Upper lobe of left lung (tissue), 6 donors: ENCODE results near the gene PA2G4. TPM values are rescaled to one million over a fixed set of nuclear protein-coding genes. Genes with fewer than 3 reads are reported as not detected.

Source experiments
- ATAC-seq, 2 donors: fragments of 200-7000 bp; cut with Tn5 transposase; one replicate each; pipeline ENCODE4 v1.9.1; 2022; ENCODE audit warnings: mild to moderate bottlenecking in 2 of 2, moderate library complexity in 2 of 2; ENCODE audit not compliant: low FRiP score in 2 of 2
- DNase-seq, 2 donors: peaks; one replicate each; pipeline ENCODE4 v3.0.0-alpha.2; 2019 to 2020
- H3K27ac ChIP-seq, 4 donors: fragments of 200-600 bp; sonication (generic); one replicate each; pipeline ENCODE4 v1.5.1; 2016 to 2019
- H3K27me3 ChIP-seq, 4 donors: fragments of 200-600 bp; sonication (generic); one replicate each; pipeline ENCODE4 v1.5.1; 2017 to 2019
- H3K36me3 ChIP-seq, 4 donors: fragments of 200-600 bp; sonication (generic); one replicate each; pipeline ENCODE4 v1.5.1; 2016 to 2019
- H3K4me1 ChIP-seq, 4 donors: fragments of 200-600 bp; sonication (generic); one replicate each; pipeline ENCODE4 v1.5.1; 2018 to 2019
- H3K4me3 ChIP-seq, 4 donors: fragments of 200-600 bp; sonication (generic); one replicate each; pipeline ENCODE4 v1.5.1; 2017 to 2019; ENCODE audit warnings: mild to moderate bottlenecking in 2 of 4, moderate library complexity in 1 of 4
- H3K9me3 ChIP-seq, 4 donors: fragments of 200-600 bp; sonication (generic); one replicate each; pipeline ENCODE4 v1.5.1; 2018 to 2019
- CTCF ChIP-seq, 6 experiments: fragments of 450-650 bp in 4 of 6; fragments of 200-600 bp in 2 of 6; sonication (generic) in 2 of 6; IDR thresholded peaks; one replicate each; pipeline ENCODE4 v1.5.1; 2016 to 2019; ENCODE audit warnings: antibody characterized with exemption in 6 of 6
- EP300 ChIP-seq, 4 donors: sonication (generic); formaldehyde crosslinking; IDR thresholded peaks; one replicate each; pipeline ENCODE4 v1.5.1; 2017; ENCODE audit warnings: antibody characterized with exemption in 4 of 4, control low read depth in 2 of 4
- POLR2A ChIP-seq, 4 donors: fragments of 450-650 bp; IDR thresholded peaks; one replicate each; pipeline ENCODE4 v1.5.1; 2016 to 2017; ENCODE audit warnings: antibody characterized with exemption in 4 of 4, mild to moderate bottlenecking in 2 of 4
- POLR2AphosphoS5 ChIP-seq, 2 donors: sonication (generic); formaldehyde crosslinking; IDR thresholded peaks; one replicate each; pipeline ENCODE4 v1.5.1; 2017; ENCODE audit warnings: antibody characterized with exemption in 2 of 2
- WGBS, 2 donors: methylation state at CpG; one replicate each; pipeline ENCODE4 v1.1.5; 2017 to 2018; 5-methylcytosine and 5-hydroxymethylcytosine counted together
- total RNA-seq, 6 donors: library from RNA; depleted of rRNA in 4 of 6; stranded (reverse); fragments of >200 nt in 4 of 6; gene quantifications; one replicate each; pipeline versions ENCODE4 v1.1.0 to v1.2.1, GENCODE V29; 2016 to 2021
- donor health status: DM: no; HTN: no; CAD: no; lungs with moderate emphysema.
- donor health status: DM: no; HTN: yes; CAD: no; lungs with severe emphysema.

Gene PA2G4
- total RNA-seq, 6 donors from 2014 or later: 36.7 to 103 (median 70.7) TPM

DNA sequence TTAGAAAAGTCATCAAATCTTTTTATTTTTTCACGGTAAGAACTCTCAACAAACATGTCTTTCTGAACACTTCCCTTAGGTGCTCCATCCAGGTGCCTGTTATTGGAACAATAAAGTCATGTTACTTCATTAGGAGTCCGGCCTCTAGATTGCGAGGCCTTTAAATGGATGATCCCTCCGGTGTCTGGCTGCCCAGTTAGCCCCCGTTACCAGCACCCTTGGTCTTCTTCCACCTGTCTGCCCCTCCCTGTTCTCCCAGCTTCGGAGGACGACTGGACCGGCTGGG is 593 bp upstream of the PA2G4 start:
- H3K27ac ChIP-seq: peak overlapping the region; percentile 81 to 94 (median 92)
- WGBS, 2 donors: 2% methylated on average over 4 to 8 of the region's 8 CpGs
- peaks cover 16 to 26% (median 21%) of the 10 kb centered on the region in 4 donors for H3K36me3 ChIP-seq
- DNase-seq: no peak
- H3K4me3 ChIP-seq: peak overlapping the region; percentile 57 to 99 (median 78)
- no peaks in the 10 kb centered on the region for H3K27me3 ChIP-seq
- no peak for ATAC-seq
- no peaks in the 10 kb centered on the region for H3K9me3 ChIP-seq
- TF ChIP-seq POLR2AphosphoS5 (IDR thresholded peaks at IDR 0.05) (no peak), POLR2A (IDR thresholded peaks at IDR 0.05) (no peak), CTCF (IDR thresholded peaks at IDR 0.05) (no peak), EP300 (IDR thresholded peaks at IDR 0.05) (no peak)
- H3K4me1 ChIP-seq: peaks cover 16 to 28% (median 19%) of the 10 kb centered on the region in 4 donors

DNA sequence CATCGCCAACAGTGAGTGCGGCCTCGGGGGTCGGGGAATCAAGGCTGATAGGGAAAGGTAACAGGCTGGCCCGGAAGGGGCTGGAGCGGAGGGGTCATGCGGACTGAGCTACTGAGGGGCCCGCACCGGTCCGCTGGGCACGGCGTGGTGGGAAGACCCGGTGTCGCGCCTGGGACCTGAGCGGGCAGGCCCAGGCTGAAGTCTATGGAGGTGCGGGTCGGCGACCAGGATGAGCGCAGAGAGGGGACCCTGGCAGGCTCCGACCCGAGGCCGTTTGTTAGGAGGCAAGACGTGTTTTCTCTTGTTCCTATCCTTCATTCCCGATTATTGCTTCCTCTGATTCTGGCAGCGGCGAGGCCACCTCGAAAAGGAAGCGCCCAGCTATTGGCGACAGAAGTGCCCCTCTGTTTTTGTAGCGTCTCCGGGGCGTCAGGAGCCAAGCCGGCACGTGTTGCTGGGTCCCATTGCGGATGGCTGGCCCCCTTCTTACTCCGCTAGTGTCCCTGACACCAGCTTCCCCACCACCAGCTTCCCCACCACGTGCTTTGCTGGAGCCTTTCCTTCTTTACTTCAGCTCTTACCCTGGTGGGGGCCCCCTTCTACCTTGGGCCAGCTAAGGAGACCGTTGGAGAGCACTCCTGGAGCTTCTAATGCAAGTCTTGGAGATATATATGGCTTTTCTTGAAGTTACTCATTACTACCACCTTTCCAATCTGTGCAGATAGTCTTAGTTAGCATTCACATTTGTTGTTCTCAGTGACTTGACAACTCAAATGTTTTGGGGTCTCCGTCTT is 653 bp downstream of the PA2G4 start:
- WGBS, 2 donors: 0 to 1% methylated on average over 30 to 36 of the region's 40 CpGs
- TF ChIP-seq EP300 (IDR thresholded peaks at IDR 0.05) (no peak), POLR2A (IDR thresholded peaks at IDR 0.05) (no peak), CTCF (IDR thresholded peaks at IDR 0.05) (no peak), POLR2AphosphoS5 (IDR thresholded peaks at IDR 0.05) (no peak)
- DNase-seq: peak; percentile 44 to 87
- peak; percentile 50 to 67 for ATAC-seq
- Histone ChIP-seq H3K27me3 (no peaks in the 10 kb centered on the region), H3K4me3 (peak overlapping the region; percentile 54 to 99 (median 78)), H3K9me3 (no peaks in the 10 kb centered on the region), H3K27ac (peak overlapping the region; percentile 81 to 94 (median 92)), H3K4me1 (peaks cover 16 to 28% (median 19%) of the 10 kb centered on the region in 4 donors), H3K36me3 (peaks cover 23 to 38% (median 33%) of the 10 kb centered on the region in 4 donors)

DNA sequence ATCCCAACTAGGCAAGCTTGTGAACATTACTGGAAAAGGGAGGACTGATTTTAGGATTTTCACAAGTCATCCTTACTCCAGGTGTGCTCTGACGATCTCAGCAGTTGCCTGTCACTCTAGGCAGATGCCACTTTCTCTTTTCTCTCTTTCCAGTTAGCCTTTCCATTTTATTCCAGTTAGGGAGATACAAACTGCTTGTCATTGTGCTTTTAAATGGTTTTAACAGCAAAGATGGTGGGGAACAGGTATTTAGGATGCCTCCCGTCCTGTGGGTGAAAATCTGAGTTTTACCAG is 1.2 kb downstream of the PA2G4 start:
- DNase-seq (no peak), ATAC-seq (no peak)
- no peaks in the 10 kb centered on the region for H3K9me3 ChIP-seq
- H3K4me1 ChIP-seq: peaks cover 16 to 28% (median 19%) of the 10 kb centered on the region in 4 donors
- no peak for TF ChIP-seq EP300 (IDR thresholded peaks at IDR 0.05)
- no peak for TF ChIP-seq CTCF (IDR thresholded peaks at IDR 0.05)
- TF ChIP-seq POLR2A (IDR thresholded peaks at IDR 0.05): no peak
- no peak for TF ChIP-seq POLR2AphosphoS5 (IDR thresholded peaks at IDR 0.05)
- H3K4me3 ChIP-seq: peak overlapping the region in 3 of 4 donors; percentile 76 to 99 (median 81)
- no peaks in the 10 kb centered on the region for H3K27me3 ChIP-seq
- 44 to 54% methylated on average over 2 of the region's 2 CpGs for WGBS, 2 donors
- peak overlapping the region in 1 of 4 donors; percentile 90 for H3K27ac ChIP-seq
- H3K36me3 ChIP-seq: peaks cover 29 to 44% (median 38%) of the 10 kb centered on the region in 4 donors

- Histone ChIP-seq H3K27me3 (no peaks in the 10 kb centered on the region), H3K4me1 (peaks cover 16 to 28% (median 19%) of the 10 kb centered on the region in 4 donors), H3K36me3 (peaks cover 43 to 59% (median 53%) of the 10 kb centered on the region in 4 donors), H3K4me3 (no peak overlapping the region), H3K27ac (no peak overlapping the region), H3K9me3 (no peaks in the 10 kb centered on the region)
- DNase-seq: no peak
- TF ChIP-seq POLR2A (IDR thresholded peaks at IDR 0.05) (no peak), CTCF (IDR thresholded peaks at IDR 0.05) (no peak), POLR2AphosphoS5 (IDR thresholded peaks at IDR 0.05) (no peak), EP300 (IDR thresholded peaks at IDR 0.05) (no peak)
- ATAC-seq: no peak
- 98 to 100% methylated on average over 3 of the region's 3 CpGs for WGBS, 2 donors
These were observed 2.9 kb downstream of the PA2G4 start for GRCh38 chr12:56107242-56107641.

- Histone ChIP-seq H3K4me1 (peaks cover 9 to 17% (median 10%) of the 10 kb centered on the region in 4 donors), H3K4me3 (no peak overlapping the region), H3K9me3 (no peaks in the 10 kb centered on the region), H3K27me3 (no peaks in the 10 kb centered on the region), H3K36me3 (peaks cover 43 to 76% (median 62%) of the 10 kb centered on the region in 4 donors), H3K27ac (no peak overlapping the region)
- TF ChIP-seq POLR2AphosphoS5 (IDR thresholded peaks at IDR 0.05) (no peak), POLR2A (IDR thresholded peaks at IDR 0.05) (no peak), EP300 (IDR thresholded peaks at IDR 0.05) (no peak), CTCF (IDR thresholded peaks at IDR 0.05) (no peak)
- WGBS, 2 donors: 90% methylated on average over 5 of the region's 5 CpGs
- DNase-seq: no peak
- no peak for ATAC-seq
These were observed 6.2 kb downstream of the PA2G4 start for GRCh38 chr12:56110571-56110970.
